HCT116 (cell line): ENCODE measurements around the gene EID2.

ENCODE experiments used
- CEBPB ChIP-seq: IDR thresholded peaks from 2 replicates; pipeline ENCODE4 v1.6.1; 2012; ENCODE audit warnings: low read depth
- EZH2phosphoT487 ChIP-seq: fragments of 200-600 bp; IDR thresholded peaks from 2 replicates; pipeline ENCODE4 v1.6.1; 2018; ENCODE audit warnings: antibody characterized with exemption, borderline replicate concordance
- FOSL1 ChIP-seq: IDR thresholded peaks from 2 replicates; pipeline ENCODE4 v1.6.1; 2012; ENCODE audit warnings: low read depth
- POLR2AphosphoS5 ChIP-seq: IDR thresholded peaks from 2 replicates; pipeline ENCODE4 v1.6.1; 2011; ENCODE audit warnings: mild to moderate bottlenecking, low read depth, low read length, moderate library complexity
- REST ChIP-seq: IDR thresholded peaks from 2 replicates; pipeline ENCODE4 v1.6.1; 2012; ENCODE audit warnings: low read depth
- SP1 ChIP-seq: IDR thresholded peaks from 2 replicates; pipeline ENCODE4 v1.6.1; 2012; ENCODE audit warnings: low read depth
- TF ChIP-seq, protein P1 (sequence below), 3 experiments: fragments of 200-600 bp in 1 of 3; sonication (generic) in 1 of 3; IDR thresholded peaks in 2 of 3; conservative IDR thresholded peaks in 1 of 3; 2 replicates each; pipeline ENCODE4 v1.5.1; 2012 to 2017; ENCODE audit warnings: low read depth in 2 of 3, low read length in 2 of 3, antibody characterized with exemption in 1 of 3, borderline replicate concordance in 1 of 3, control low read depth in 1 of 3, mild to moderate bottlenecking in 1 of 3, mixed read lengths in 1 of 3, mixed run types in 1 of 3, moderate library complexity in 1 of 3; ENCODE audit not compliant: insufficient read depth in 1 of 3
- TF ChIP-seq, protein P2 (sequence below): IDR thresholded peaks from 2 replicates; pipeline ENCODE4 v1.6.1; 2012

GRCh38 chr19:39520541-39521484 lies 19.1 kb downstream of the EID2 start:
- TF ChIP-seq, protein P1, sequence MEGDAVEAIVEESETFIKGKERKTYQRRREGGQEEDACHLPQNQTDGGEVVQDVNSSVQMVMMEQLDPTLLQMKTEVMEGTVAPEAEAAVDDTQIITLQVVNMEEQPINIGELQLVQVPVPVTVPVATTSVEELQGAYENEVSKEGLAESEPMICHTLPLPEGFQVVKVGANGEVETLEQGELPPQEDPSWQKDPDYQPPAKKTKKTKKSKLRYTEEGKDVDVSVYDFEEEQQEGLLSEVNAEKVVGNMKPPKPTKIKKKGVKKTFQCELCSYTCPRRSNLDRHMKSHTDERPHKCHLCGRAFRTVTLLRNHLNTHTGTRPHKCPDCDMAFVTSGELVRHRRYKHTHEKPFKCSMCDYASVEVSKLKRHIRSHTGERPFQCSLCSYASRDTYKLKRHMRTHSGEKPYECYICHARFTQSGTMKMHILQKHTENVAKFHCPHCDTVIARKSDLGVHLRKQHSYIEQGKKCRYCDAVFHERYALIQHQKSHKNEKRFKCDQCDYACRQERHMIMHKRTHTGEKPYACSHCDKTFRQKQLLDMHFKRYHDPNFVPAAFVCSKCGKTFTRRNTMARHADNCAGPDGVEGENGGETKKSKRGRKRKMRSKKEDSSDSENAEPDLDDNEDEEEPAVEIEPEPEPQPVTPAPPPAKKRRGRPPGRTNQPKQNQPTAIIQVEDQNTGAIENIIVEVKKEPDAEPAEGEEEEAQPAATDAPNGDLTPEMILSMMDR (IDR thresholded peaks at IDR 0.05 in 2 of 3, conservative IDR thresholded peaks at IDR 0.05 in 1 of 3; ENCODE audit: borderline replicate concordance in 1 of 3, insufficient read depth in 1 of 3, low read depth in 2 of 3, low read length in 2 of 3) = no peak
- no peak for TF ChIP-seq POLR2AphosphoS5
- TF ChIP-seq SP1 = no peak
- TF ChIP-seq, protein P2, sequence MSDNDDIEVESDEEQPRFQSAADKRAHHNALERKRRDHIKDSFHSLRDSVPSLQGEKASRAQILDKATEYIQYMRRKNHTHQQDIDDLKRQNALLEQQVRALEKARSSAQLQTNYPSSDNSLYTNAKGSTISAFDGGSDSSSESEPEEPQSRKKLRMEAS = no peak
- no peak for TF ChIP-seq REST
- TF ChIP-seq CEBPB = no peak
- no peak for TF ChIP-seq FOSL1
- TF ChIP-seq EZH2phosphoT487 = no peak
